GM19397 (cell line): Measurements from ENCODE around the gene DLL4.

Source experiments
- ATAC-seq: cut with Tn5 transposase; IDR thresholded peaks from one replicate; pipeline ENCODE4 v1.9.1; 2021; ENCODE audit warnings: mild to moderate bottlenecking, moderate library complexity; ENCODE audit not compliant: unreplicated experiment

Gene DLL4

DNA sequence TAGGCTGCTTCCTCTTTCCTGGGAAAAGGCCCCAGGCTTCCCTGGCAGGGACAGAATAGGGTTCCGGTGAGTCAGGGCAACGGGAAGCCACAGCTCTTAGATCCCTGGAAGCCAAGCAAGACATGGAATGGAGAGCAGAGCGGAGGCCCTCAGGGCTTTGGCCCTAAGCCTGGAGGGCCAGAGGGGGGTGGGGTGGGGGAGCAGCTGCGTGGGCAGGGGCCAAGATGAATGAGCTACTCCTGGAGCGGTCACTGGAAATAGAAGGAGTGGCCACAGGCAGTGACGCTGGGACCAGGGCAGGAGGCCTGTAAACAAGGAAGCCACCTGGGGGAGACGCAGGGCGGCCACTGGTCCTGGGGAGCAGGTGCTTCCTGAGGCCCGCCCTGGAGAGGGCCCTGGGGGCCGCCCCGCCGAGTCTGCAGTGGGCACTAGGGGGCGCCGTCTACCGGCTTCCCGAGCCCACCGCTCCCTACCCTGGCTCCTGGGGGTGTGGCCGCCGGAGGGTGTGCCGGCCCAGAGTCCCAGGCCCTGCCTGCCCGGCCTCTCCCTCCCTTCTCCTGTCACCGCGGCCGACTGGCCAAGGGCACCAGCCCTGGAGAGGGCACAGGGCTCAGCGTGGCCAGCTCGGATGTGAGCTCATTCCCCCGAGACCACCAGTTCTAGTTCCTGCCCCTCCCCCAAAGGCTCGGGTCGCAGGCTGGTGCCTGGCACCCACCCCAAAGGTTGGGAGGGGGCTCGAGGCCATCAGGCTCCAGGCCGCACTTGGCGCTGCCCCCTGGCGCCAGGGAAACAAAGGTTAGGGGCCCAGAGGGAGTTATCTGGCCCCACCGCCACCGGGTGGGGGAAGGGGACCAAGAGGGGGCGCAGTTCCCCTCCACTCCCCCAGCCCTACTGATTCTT is 22.8 kb upstream of the DLL4 start:
- ATAC-seq: no peak

DNA sequence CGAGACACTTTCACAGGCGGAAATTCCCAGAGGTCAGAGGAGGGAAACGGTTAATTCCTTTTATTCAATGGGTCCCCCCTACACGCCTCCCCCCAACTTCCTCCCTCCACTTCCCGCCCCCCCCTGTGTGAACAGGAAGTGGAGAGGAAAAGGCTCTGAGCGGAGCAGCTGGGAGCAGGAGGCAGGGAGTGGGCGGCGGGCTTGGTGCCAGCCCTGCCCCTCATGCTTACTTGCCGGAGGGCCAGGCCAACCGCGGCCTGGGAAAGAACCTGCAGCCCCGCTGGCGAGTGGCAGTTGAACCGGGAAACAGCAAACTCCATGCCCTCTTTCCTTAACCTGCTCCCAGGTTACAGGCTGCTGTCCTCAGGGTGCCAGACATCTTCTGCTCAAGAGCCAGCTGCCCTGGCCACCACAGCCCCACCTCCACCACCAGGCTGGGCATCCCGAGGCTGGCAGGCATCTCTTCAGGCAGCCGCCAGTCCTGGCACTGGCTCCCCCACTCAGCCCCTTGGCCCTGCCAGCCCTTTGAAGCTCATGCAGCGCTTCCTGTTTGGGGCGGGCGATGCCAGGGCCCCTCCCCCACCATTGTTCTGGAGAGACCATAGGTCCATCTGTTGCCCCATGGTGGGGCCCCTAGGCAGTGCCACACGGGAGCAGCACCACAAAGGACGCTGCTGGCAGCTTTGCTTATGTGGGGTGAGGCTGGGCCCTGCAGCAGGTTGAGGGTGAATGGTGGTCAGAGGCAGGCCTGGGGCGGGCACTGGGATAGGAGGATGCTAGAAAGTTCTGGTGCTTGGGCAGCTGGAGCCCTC is 21.9 kb upstream of the DLL4 start:
- no peak for ATAC-seq

- ATAC-seq: no peak
These were observed 21.0 kb upstream of the DLL4 start for GRCh38 chr15:40908095-40908494.

DNA sequence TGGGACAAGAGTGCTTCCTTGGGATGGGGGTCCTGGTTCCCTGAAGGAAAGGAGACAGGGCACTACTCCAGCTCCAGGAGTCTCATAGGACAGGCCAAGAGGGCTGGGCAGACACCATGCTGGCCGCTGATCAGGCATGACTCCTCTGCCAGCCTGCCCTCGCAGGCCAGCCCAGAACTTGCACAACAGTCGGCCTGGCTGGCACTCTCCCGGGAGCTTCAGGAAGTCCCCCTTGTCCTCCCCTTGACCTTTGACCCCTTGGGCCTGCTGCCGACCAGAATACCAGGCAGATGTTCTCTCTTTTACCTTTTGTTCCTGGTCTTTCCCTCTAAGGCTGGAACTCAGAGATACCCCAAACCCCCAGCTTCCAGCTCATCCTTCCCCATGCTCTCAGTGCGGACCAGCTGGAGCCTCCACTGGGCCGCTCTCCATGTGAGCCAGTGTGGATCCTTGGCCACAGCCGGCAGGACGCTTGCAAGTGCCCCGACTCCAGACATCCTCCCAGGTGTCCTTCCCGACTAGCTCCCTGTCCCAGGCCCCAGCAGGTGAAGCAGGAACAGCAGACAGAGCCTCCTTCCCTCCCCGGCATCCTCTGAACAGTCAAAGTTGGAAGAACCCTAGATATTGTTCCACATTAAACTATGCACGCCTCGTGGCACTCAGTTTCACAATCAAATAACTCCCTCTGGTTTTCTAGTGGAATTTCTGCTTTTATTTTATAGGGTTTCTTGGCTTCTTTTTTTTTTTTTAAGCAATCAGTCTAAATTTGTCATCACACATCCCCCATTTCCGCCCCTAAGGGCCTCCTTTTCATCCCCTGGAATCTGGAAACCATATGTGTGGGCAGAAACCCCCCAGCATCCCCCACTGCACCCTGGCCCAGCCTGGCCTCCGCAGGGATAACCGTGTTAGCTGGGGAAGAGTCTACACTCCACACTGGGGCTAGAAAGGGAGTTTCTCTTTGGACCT is 19.2 kb upstream of the DLL4 start:
- ATAC-seq: no peak

DNA sequence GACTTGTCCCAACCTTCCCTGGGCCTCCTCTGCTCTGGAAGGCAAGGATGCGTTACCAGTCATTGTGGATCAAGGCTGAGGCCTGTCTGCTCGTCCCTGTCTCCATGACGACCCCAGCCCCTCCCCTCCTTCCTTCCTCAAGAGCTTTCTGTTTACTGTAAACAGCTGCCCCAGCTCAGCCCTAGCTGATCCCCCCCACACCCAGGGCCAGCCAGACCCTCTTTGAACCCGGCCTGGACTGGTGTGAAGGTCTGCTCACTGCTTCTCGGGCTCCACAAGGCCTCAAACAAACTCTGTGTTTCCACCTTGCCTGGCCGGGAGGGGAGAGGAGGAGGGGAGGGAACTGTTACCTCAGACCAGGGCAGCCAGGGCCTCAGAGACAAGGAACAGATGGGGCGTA is 18.0 kb upstream of the DLL4 start:
- no peak for ATAC-seq

DNA sequence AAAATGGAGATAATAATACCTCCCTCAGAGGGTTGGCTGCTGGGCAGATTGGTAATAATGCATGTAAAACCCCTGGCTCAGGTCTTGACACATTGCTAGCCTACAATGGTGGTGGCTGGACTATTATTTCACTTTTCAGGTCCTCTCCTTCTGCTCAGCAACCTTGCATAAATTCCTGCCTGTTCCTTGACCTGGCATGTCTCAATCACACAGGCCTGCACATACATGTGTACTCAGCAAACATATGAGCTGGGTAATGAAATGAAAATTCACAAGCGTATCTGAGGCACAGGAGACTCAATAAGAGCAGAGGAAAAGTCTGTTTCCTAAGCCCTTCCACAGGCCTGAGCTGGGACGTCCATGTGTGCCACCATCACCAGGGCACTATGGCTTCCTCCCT is 17.4 kb upstream of the DLL4 start:
- ATAC-seq: no peak

- ATAC-seq: no peak
These were observed 16.7 kb upstream of the DLL4 start for GRCh38 chr15:40912478-40912877.

- no peak for ATAC-seq
These were observed 15.1 kb upstream of the DLL4 start for GRCh38 chr15:40914013-40914412.

DNA sequence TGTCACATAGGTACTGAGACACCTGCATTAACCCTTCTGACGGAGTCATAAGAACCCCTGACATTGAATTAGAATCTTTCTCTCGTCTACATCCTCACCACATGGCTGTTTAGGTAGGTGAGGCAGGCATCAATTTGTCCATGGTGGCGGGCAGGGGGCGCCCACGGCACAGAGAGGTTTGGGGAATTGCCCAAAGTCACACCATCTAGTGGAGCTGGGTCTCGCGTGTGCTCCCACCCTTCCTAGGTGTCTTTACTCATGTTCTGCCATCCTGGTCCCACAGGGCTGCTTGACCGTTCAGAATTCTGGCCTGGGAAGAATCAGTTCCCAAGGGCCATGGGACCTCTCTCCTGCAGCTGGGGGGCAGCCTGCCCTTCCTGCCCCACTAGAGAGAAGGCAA is 14.7 kb upstream of the DLL4 start:
- ATAC-seq: no peak

DNA sequence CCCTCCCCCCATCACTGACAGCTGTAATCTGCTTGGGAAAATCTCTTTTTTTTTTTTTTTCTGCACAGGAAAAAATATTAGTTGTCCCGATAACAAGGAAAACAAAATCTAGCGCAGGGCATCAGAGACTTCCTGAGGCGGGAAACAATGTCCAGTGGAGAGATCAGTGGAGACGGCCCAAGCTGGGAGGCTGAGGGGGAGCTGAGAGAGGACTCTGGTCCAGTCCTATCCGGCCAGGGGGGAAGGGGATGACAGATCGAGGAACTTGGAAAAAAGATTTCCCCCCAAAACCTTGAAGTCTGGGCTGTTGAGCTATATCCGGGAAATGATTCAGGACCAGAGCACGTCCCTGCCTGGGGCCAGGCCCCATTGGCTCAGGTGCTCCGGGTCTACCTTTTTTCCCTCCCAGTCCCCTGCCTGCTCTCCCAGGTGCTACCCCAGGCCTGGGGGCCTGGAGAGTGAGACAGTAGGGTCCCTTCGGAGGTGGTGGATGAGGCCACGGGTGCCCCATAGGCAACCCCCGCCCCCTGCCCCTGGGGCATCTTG is 14.0 kb upstream of the DLL4 start:
- ATAC-seq: no peak

- no peak for ATAC-seq
These were observed 13.5 kb upstream of the DLL4 start for GRCh38 chr15:40915679-40916078.

- ATAC-seq: no peak
These were observed 11.6 kb upstream of the DLL4 start for GRCh38 chr15:40917585-40917984.

DNA sequence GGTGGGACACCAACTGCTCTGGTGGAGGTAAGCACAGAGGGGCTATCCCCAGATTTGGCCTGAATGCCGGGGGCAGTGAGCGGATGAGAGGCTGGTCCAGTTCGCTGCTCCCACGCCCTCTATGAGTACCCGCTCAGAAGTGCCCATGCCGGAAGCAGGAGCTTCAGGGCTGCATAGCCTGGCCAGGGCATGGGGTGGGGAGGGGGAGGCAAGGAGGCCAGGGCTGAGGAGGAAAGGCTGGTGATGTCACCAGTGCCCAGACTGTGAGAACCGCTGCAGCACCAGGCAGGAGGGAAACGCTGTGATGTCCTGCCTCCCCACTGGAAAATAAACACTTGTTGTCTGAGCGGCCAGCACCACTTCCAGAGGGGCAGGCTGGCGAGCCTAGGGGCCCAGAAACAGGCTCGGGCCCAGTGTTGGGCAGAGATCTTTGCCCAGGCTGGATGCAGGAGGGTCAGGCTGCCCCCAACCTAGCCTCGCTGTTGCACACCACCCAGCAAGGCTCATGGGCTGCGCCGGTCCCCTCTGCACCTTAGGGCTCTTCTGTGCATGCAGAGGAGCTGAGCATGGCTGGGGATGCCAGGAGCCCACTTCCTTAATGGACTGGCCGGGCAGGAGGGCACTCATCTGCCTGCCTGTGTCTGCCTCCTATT is 10.9 kb upstream of the DLL4 start:
- no peak for ATAC-seq

GRCh38 chr15:40918799-40919392 is 10.2 kb upstream of the DLL4 start:
- no peak for ATAC-seq

DNA sequence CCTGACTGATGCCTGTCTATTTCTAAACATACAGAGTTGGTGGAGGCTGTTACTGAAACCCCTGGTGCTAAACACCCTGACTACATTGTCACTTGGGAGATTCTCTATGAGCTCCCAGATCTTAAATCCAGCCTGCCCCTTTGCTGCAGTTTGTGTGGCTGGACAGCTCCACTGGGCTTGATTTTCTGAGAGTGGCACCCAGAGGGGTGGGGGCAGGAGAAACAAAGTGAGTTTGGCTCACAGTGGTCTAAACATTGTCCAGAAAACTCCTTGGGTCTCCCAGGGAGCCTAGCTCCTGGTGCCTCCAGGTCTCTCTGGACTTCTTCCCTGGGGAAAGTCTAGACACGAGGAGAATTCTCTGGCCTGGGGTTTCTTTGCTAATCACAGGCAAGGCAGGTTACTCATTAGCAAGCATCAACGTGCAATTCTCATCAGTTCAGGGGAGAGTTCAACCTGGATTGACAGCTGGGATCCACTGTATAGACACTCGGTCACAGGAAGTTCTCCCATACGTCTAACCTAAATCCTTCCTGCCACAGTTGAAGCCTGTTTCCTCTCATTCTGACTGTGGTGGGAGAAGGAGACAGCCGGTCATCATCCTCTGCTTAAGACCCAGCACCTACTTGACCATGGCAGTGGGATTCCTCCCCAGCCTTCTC is 7.1 kb upstream of the DLL4 start:
- no peak for ATAC-seq

GRCh38 chr15:40922608-40923005 is 6.5 kb upstream of the DLL4 start:
- no peak for ATAC-seq

- ATAC-seq: no peak
These were observed 5.6 kb upstream of the DLL4 start for GRCh38 chr15:40923551-40923950.

DNA sequence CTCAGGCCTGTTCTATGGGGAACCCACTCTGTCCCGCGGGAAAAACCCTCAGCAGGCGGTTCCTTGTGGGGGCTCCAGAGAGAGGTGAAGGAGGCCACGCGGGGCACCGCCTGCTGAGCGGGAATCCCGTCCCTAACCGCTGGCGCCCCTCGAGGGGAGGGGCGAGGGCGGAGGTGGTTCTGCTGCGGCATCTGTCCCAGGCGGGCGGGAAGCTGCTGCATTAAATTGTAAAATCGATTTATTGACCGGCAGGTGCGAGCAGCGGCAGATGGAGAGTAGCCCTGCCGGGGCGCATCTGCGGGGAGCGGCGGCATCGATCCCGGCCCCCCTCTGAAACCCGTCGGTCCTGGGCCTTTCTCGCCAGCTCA is 3.7 kb upstream of the DLL4 start:
- ATAC-seq: no peak
